ENCODE results near the gene HEPN1.

HEPN1 gene

DNA sequence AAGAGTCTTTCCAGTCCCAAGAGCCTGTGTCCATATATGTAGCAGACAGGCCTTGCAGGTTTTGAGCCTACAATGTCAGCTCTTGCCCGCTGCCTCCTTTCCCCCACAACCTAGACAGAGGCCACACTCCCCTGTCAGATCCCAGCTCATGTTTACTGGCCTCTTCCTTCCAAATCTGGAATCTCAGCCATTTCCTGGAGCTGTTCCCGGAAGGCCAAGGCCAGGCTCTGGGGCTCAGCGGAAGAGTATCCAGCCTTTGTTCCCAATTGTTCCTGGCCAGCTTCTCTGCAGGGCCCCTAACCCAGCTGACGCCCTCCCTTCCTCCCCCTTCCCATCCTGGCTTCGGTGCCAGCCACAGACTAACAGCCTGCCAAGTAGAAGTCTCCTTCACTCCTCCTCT is 20.3 kb upstream of the HEPN1 start:
- DNase-seq (ENCODE audit: low spot score) = no peak
- in situ Hi-C loops (cut with MboI; ENCODE audit: low sequenced_read_pairs, unreplicated experiment) = no loop called here
- TF ChIP-seq, protein P1, sequence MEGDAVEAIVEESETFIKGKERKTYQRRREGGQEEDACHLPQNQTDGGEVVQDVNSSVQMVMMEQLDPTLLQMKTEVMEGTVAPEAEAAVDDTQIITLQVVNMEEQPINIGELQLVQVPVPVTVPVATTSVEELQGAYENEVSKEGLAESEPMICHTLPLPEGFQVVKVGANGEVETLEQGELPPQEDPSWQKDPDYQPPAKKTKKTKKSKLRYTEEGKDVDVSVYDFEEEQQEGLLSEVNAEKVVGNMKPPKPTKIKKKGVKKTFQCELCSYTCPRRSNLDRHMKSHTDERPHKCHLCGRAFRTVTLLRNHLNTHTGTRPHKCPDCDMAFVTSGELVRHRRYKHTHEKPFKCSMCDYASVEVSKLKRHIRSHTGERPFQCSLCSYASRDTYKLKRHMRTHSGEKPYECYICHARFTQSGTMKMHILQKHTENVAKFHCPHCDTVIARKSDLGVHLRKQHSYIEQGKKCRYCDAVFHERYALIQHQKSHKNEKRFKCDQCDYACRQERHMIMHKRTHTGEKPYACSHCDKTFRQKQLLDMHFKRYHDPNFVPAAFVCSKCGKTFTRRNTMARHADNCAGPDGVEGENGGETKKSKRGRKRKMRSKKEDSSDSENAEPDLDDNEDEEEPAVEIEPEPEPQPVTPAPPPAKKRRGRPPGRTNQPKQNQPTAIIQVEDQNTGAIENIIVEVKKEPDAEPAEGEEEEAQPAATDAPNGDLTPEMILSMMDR (IDR thresholded peaks at IDR 0.05; ENCODE audit: borderline replicate concordance, control extremely low read depth, extremely low read depth, insufficient read depth, missing control alignments) = no peak

DNA sequence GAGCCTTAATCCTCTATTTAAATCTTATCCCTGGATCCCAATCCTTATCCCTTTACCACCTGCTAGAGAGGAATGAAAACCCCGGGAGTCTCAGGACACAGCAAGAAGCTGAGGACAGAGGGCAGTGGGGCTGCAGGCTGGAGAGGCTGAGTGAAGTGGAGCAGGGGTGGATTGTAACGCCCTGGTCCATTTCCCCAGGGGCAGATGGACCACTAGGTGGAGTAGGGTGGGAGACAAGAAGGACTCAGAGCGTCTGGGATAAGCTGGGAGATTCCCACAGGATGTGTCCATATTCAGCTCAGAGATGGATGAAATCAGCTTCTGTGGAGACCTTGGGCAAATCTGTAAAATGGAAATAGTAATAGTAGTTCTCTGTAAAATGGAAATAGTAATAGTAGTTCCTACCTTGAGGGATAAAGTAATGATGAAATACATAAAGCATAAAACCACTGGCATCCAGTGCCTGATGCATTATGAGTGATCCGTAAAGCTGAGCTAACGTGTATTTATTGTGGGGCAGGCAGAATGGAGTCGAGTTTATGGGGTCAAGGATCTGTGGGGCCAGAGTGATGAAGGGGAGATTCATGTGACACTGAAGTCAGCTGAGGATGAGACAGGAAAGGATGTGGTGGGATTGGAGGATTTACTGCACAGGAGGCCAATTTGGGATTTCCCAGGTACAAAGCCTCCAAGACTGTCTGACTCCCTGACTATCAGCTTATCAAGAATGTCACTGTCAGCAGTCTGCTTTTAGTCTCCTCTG is 19.5 kb upstream of the HEPN1 start:
- no peak for DNase-seq (ENCODE audit: low spot score)
- TF ChIP-seq, protein P1 (IDR thresholded peaks at IDR 0.05; ENCODE audit: borderline replicate concordance, control extremely low read depth, extremely low read depth, insufficient read depth, missing control alignments) = no peak
- in situ Hi-C loops (cut with MboI; ENCODE audit: low sequenced_read_pairs, unreplicated experiment) = no loop called here

DNA sequence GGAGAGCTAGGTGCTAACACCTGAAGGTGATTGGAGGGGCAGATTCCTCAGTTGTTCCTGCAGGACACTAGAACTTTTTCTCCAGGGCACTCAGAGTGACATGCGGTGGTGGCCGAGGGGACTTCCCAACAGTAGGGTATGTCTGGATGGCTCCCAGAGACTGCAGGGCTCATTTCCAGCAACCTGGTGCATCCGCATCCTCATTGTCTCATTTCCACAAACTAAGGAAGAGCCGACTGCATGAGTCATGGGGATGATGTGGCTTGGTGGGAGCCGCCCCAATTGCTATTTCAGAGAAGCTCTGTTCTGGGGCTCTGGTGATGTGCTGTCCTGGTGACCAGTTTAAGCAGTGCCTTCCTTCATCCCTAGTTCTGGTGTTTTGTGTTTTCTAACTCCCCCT is 18.6 kb upstream of the HEPN1 start:
- in situ Hi-C loops (cut with MboI; ENCODE audit: low sequenced_read_pairs, unreplicated experiment) = no loop called here
- TF ChIP-seq, protein P1 (IDR thresholded peaks at IDR 0.05; ENCODE audit: borderline replicate concordance, control extremely low read depth, extremely low read depth, insufficient read depth, missing control alignments) = no peak
- no peak for DNase-seq (ENCODE audit: low spot score)

DNA sequence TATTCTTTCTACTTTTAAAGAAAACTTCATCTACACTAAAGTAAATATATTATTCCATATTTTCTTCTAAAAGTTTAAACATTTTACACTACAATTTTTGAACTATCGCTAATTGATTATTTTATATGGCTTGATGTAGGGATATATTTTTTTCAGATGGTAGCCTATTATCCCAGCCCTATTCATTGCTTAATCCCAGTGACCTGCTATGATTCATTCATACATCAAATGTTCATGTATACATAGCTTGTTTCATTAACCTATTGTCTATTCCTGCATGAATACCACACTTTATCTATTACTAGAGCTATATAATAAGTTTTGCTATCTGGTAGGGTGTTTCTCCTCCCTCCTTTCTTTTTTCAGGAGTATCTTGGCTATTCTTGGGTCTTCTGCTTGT is 16.4 kb upstream of the HEPN1 start:
- TF ChIP-seq, protein P1 (IDR thresholded peaks at IDR 0.05; ENCODE audit: borderline replicate concordance, control extremely low read depth, extremely low read depth, insufficient read depth, missing control alignments) = no peak
- in situ Hi-C loops (cut with MboI; ENCODE audit: low sequenced_read_pairs, unreplicated experiment) = no loop called here
- no peak for DNase-seq (ENCODE audit: low spot score)

DNA sequence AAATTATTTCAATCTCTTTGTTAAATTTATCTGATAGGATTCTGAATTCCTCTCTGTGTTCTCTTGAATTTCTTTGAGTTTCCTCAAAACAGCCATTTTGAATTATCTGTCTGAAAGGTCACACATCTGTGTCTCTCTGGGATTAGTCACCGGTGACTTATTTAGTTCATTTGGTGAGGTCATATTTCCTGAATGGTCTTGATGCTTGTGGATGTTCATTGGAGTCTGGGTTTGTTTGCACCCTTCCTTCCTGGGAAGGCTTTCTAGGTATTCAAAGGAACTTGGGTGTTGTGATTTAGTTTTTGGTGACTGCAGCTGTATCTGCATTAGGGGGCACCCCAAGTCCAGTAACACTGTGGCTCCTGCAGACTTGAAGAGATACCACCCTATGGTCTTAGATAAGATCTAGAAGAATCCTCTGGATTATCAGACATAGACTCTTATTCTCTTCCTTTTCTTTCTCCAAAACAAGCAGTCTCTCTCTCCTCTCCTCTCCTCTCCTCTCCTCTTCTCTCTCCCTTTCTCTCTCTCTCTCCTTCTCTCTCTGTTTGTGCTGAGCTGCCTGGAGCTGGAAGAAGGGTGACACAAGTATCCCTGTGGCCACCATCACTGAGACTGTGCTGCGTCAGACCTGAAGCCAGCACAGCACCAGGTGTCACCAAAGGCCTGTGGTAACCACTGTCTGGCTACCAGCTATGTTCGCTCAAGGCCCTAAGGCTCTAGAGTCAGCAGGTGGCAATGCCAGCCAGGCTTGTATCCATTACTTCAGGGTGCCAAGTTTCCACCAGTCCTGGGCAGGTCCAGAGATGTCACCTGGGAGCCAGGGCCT is 3.3 kb upstream of the HEPN1 start:
- no peak for DNase-seq (ENCODE audit: low spot score)
- TF ChIP-seq, protein P1 (IDR thresholded peaks at IDR 0.05; ENCODE audit: borderline replicate concordance, control extremely low read depth, extremely low read depth, insufficient read depth, missing control alignments) = no peak
- in situ Hi-C loops (cut with MboI; ENCODE audit: low sequenced_read_pairs, unreplicated experiment) = no loop called here

DNA sequence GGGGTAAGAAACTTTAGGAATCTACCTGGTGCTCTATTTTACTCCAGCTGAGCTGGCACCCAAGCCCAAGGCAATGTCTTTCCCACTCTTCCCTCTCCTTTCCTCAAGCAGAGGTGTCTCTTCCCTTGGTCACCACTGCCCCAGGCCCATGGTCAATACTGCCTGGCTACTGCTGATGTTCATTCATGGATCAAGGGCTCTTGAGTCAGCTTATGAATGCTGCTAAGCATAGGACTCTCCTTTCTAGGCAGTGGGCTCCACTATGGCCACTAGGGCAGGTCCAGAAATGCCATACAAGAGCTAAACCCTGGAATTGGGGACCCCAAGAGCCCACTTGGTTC is 2.7 kb upstream of the HEPN1 start:
- in situ Hi-C loops (cut with MboI; ENCODE audit: low sequenced_read_pairs, unreplicated experiment) = no loop called here
- no peak for DNase-seq (ENCODE audit: low spot score)
- TF ChIP-seq, protein P1 (IDR thresholded peaks at IDR 0.05; ENCODE audit: borderline replicate concordance, control extremely low read depth, extremely low read depth, insufficient read depth, missing control alignments) = no peak
